ENCODE results near the gene PPP2R5B.

The PPP2R5B gene

GRCh38 chr11:64916040-64916774 lies 8.3 kb upstream of the PPP2R5B start (continued):
- TF ChIP-seq PRDM2 (tag by site-specific recombination; IDR thresholded peaks at IDR 0.05; ENCODE audit: borderline replicate concordance) (no peak), SALL2 (tag by site-specific recombination; IDR thresholded peaks at IDR 0.05; ENCODE audit: borderline replicate concordance) (no peak), ZIC2 (tag by site-specific recombination; IDR thresholded peaks at IDR 0.05) (peak; percentile 68), ZNF610 (tag by site-specific recombination; IDR thresholded peaks at IDR 0.05; ENCODE audit: borderline replicate concordance) (no peak), ZNF621 (tag by site-specific recombination; IDR thresholded peaks at IDR 0.05) (no peak), ZNF140 (tag by site-specific recombination; IDR thresholded peaks at IDR 0.05) (0 out of 2 replicates have a peak, but pooled peaks have one; percentile 46), KLF9 (tag by site-specific recombination; IDR thresholded peaks at IDR 0.05; ENCODE audit: low read depth) (no peak), ZNF121 (tag by site-specific recombination; IDR thresholded peaks at IDR 0.05) (no peak), ZNF23 (tag by site-specific recombination; IDR thresholded peaks at IDR 0.05; ENCODE audit: borderline replicate concordance) (no peak), KLF7 (tag by site-specific recombination; IDR thresholded peaks at IDR 0.05; ENCODE audit: borderline replicate concordance) (no peak), ZNF24 (tag by site-specific recombination; IDR thresholded peaks at IDR 0.05) (no peak), ZNF677 (tag by site-specific recombination; IDR thresholded peaks at IDR 0.05) (no peak), EGR2 (tag by site-specific recombination; IDR thresholded peaks at IDR 0.05; ENCODE audit: low read depth) (peak; percentile 86), ZNF16 (tag by site-specific recombination; IDR thresholded peaks at IDR 0.05; ENCODE audit: low read depth) (no peak), ZNF776 (tag by site-specific recombination; IDR thresholded peaks at IDR 0.05; ENCODE audit: borderline replicate concordance) (no peak), ZNF112 (tag by site-specific recombination; IDR thresholded peaks at IDR 0.05) (no peak), IKZF3 (tag by site-specific recombination; IDR thresholded peaks at IDR 0.05) (no peak), ZNF324 (tag by site-specific recombination; IDR thresholded peaks at IDR 0.05) (no peak), GLIS2 (tag by site-specific recombination; IDR thresholded peaks at IDR 0.05) (peak; percentile 73), ZNF302 (tag by site-specific recombination; IDR thresholded peaks at IDR 0.05; ENCODE audit: low read depth) (no peak), ELK4 (IDR thresholded peaks at IDR 0.05; ENCODE audit: borderline replicate concordance, low read depth, low read length) (no peak), ZNF707 (tag by site-specific recombination; IDR thresholded peaks at IDR 0.05) (no peak), YY1 (tag by site-specific recombination; IDR thresholded peaks at IDR 0.05) (no peak)
- TF ChIP-seq, protein P1, sequence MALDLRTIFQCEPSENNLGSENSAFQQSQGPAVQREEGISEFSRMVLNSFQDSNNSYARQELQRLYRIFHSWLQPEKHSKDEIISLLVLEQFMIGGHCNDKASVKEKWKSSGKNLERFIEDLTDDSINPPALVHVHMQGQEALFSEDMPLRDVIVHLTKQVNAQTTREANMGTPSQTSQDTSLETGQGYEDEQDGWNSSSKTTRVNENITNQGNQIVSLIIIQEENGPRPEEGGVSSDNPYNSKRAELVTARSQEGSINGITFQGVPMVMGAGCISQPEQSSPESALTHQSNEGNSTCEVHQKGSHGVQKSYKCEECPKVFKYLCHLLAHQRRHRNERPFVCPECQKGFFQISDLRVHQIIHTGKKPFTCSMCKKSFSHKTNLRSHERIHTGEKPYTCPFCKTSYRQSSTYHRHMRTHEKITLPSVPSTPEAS (tag by site-specific recombination; IDR thresholded peaks at IDR 0.05) = no peak
- TF ChIP-seq, protein P2, sequence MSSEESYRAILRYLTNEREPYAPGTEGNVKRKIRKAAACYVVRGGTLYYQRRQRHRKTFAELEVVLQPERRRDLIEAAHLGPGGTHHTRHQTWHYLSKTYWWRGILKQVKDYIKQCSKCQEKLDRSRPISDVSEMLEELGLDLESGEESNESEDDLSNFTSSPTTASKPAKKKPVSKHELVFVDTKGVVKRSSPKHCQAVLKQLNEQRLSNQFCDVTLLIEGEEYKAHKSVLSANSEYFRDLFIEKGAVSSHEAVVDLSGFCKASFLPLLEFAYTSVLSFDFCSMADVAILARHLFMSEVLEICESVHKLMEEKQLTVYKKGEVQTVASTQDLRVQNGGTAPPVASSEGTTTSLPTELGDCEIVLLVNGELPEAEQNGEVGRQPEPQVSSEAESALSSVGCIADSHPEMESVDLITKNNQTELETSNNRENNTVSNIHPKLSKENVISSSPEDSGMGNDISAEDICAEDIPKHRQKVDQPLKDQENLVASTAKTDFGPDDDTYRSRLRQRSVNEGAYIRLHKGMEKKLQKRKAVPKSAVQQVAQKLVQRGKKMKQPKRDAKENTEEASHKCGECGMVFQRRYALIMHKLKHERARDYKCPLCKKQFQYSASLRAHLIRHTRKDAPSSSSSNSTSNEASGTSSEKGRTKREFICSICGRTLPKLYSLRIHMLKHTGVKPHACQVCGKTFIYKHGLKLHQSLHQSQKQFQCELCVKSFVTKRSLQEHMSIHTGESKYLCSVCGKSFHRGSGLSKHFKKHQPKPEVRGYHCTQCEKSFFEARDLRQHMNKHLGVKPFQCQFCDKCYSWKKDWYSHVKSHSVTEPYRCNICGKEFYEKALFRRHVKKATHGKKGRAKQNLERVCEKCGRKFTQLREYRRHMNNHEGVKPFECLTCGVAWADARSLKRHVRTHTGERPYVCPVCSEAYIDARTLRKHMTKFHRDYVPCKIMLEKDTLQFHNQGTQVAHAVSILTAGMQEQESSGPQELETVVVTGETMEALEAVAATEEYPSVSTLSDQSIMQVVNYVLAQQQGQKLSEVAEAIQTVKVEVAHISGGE (tag by site-specific recombination; conservative IDR thresholded peaks at IDR 0.05; ENCODE audit: low read depth) = no peak
- TF ChIP-seq, protein P3, sequence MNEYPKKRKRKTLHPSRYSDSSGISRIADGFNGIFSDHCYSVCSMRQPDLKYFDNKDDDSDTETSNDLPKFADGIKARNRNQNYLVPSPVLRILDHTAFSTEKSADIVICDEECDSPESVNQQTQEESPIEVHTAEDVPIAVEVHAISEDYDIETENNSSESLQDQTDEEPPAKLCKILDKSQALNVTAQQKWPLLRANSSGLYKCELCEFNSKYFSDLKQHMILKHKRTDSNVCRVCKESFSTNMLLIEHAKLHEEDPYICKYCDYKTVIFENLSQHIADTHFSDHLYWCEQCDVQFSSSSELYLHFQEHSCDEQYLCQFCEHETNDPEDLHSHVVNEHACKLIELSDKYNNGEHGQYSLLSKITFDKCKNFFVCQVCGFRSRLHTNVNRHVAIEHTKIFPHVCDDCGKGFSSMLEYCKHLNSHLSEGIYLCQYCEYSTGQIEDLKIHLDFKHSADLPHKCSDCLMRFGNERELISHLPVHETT (tag by site-specific recombination; IDR thresholded peaks at IDR 0.05) = no peak

All from HEK293 (cell line).